NB4 (cell line): ENCODE results near the gene EPS8.

Source experiments
- DNase-seq: peaks from one replicate; pipeline ENCODE4 v3.0.0; 2010; ENCODE audit warnings: low read depth
- H3K4me3 ChIP-seq: one replicate; pipeline ENCODE4 v1.5.1; 2011; ENCODE audit warnings: mild to moderate bottlenecking, low read depth, low read length, moderate library complexity
- MYC ChIP-seq: IDR thresholded peaks from 2 replicates; pipeline ENCODE4 v1.6.1; 2011; ENCODE audit warnings: low read depth, low read length
- POLR2A ChIP-seq: IDR thresholded peaks from 2 replicates; pipeline ENCODE4 v1.6.1; 2011; ENCODE audit warnings: mild to moderate bottlenecking; ENCODE audit not compliant: insufficient read length; ENCODE audit errors: extremely low read depth
- TF ChIP-seq, protein P1 (sequence below): IDR thresholded peaks from one replicate; pipeline ENCODE4 v1.5.1; 2012; ENCODE audit warnings: low read depth, low read length
- TF ChIP-seq, protein P2 (sequence below): IDR thresholded peaks from 2 replicates; pipeline ENCODE4 v1.6.1; 2011; ENCODE audit warnings: low read depth, low read length

Gene EPS8

DNA sequence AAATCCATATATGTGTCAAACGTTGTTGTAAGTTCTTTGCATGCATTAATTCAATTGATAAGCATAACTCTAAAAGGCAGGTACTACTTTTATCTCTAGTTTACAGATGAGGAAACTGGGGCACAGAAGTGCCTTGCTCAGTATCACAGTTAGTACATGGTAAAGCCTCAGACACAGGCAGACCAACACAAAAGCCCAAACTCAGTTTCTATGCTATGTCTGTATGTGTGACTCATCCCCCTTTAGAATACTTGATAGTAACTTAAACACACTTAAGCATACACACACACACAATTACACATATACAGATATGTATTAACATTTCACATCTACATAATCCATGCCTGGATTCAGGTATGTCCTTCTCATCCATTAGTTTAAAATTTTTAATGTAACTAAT lies 88.0 kb downstream of the EPS8 start:
- no peak overlapping the region for H3K4me3 ChIP-seq
- peak; percentile 55 for DNase-seq
- TF ChIP-seq, protein P1, sequence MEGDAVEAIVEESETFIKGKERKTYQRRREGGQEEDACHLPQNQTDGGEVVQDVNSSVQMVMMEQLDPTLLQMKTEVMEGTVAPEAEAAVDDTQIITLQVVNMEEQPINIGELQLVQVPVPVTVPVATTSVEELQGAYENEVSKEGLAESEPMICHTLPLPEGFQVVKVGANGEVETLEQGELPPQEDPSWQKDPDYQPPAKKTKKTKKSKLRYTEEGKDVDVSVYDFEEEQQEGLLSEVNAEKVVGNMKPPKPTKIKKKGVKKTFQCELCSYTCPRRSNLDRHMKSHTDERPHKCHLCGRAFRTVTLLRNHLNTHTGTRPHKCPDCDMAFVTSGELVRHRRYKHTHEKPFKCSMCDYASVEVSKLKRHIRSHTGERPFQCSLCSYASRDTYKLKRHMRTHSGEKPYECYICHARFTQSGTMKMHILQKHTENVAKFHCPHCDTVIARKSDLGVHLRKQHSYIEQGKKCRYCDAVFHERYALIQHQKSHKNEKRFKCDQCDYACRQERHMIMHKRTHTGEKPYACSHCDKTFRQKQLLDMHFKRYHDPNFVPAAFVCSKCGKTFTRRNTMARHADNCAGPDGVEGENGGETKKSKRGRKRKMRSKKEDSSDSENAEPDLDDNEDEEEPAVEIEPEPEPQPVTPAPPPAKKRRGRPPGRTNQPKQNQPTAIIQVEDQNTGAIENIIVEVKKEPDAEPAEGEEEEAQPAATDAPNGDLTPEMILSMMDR, result no peak
- TF ChIP-seq MYC (no peak), POLR2A (no peak)
- TF ChIP-seq, protein P2, sequence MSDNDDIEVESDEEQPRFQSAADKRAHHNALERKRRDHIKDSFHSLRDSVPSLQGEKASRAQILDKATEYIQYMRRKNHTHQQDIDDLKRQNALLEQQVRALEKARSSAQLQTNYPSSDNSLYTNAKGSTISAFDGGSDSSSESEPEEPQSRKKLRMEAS, result no peak

DNA sequence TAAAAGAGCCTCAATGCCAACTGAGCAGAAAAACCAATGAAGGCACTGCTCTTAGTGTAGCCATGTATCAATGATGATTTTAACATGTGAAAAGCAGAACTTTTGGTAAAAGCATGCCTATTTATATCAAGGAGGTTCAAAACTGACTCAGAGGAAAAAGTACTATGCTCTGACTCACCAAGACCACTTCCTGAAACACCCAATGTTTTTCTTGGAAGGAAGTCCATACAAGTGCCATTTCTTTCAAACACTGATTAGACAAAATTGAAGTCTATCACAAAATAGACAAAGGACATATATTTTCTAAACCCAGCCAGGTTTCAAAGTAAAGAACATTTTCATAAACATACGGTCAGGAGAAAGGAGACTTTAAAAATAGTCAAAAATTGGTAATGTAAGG lies 88.6 kb downstream of the EPS8 start:
- TF ChIP-seq POLR2A (no peak), MYC (peak; percentile 31; the same call in 1 of the 2 replicates)
- TF ChIP-seq, protein P1, result no peak
- TF ChIP-seq, protein P2, result peak; percentile 16; the same call in 1 of the 2 replicates
- peak; percentile 86 for DNase-seq
- H3K4me3 ChIP-seq, result no peak overlapping the region

DNA sequence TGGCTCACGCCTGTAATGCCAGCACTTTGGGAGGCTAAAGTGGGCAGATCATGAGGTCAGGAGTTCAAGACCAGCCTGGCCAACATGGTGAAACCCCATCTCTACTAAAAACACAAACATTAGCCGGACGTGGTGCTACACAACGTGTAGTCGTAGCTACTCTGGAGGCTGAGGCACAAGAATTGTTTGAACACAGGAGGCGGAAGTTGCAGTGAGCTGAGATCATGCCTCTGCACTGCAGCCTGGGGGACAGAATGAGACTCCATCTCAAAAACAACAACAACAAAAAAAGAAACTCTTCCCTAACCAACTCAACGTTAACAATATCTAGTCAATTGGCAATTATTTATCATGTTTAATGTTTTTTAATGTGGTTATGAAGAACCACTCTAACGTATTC lies 89.3 kb downstream of the EPS8 start:
- TF ChIP-seq, protein P2, result no peak
- TF ChIP-seq, protein P1, result no peak
- TF ChIP-seq POLR2A (no peak), MYC (no peak)
- H3K4me3 ChIP-seq, result no peak overlapping the region
- DNase-seq, result no peak

DNA sequence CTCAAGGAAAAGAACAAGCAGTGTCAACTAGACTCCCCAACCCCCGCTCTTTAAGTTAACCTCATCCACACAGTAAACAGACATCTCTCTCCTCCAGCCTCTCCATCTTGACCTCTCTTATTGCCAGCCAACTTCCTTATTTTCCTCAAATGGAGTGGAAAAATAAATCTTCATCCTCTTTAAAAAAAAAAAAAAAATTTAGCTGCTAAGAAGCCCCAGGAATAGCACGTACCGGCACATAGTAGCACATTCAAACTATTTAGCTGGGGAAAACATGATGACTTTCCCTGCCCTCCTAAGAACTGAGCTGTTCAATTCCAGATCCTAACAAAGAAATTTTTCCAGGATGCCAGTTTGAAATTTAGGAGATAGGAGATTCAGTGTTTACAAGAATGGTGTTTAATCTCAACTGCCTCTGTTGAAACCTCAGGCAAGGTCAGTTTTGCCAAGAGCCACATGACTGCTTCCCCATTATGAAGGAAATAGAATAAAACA lies 90.8 kb downstream of the EPS8 start:
- TF ChIP-seq, protein P2, result no peak
- TF ChIP-seq MYC (no peak), POLR2A (no peak)
- TF ChIP-seq, protein P1, result no peak
- DNase-seq, result peak; percentile 21
- no peak overlapping the region for H3K4me3 ChIP-seq

DNA sequence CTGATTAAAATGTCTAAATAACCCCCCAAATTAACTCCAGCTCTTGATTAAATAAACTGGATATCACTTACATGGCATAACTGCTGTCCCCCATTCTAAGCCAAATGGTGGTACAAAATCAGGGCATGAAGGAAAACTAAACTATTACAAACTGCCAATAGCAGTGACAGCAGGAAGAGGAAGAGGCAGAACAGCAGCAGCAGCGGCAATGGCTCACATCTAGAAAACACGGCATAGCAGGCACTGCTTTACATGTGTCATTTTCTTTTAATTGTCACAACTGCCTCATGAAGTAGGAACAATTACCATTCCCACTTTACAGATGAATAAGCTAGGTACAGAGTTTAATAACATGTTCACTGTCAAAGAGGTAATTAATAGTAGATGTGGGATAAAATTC lies 92.0 kb downstream of the EPS8 start:
- H3K4me3 ChIP-seq, result no peak overlapping the region
- TF ChIP-seq, protein P1, result no peak
- TF ChIP-seq, protein P2, result no peak
- TF ChIP-seq POLR2A (no peak), MYC (no peak)
- DNase-seq, result no peak
